Measurements from ENCODE around the gene SNED1.

SNED1 gene

GRCh38 chr2:241110607-241111439 lies 112.4 kb downstream of the SNED1 start:
- Histone ChIP-seq H3K4me1 (ENCODE audit: control insufficient read depth in 1 of 2, insufficient read depth in 1 of 2, low read depth in 1 of 2, low read length in 1 of 2) (no peaks in the 10 kb centered on the region), H3K27me3 (no peaks in the 10 kb centered on the region), H3K9me3 (no peaks in the 10 kb centered on the region), H3K36me3 (peaks cover 9% of the 10 kb centered on the region), H3K27ac (no peak overlapping the region), H3K4me3 (ENCODE audit: low read depth in 1 of 2, low read length in 1 of 2) (no peak overlapping the region)
- TF ChIP-seq CTCF (IDR thresholded peaks at IDR 0.05) = no peak

- H3K4me3 ChIP-seq (ENCODE audit: low read depth in 1 of 2, low read length in 1 of 2) = no peak overlapping the region
- no peaks in the 10 kb centered on the region for H3K27me3 ChIP-seq
- H3K4me1 ChIP-seq (ENCODE audit: control insufficient read depth in 1 of 2, insufficient read depth in 1 of 2, low read depth in 1 of 2, low read length in 1 of 2) = no peaks in the 10 kb centered on the region
- H3K9me3 ChIP-seq = no peaks in the 10 kb centered on the region
- no peak for TF ChIP-seq CTCF (IDR thresholded peaks at IDR 0.05)
- peaks cover 9% of the 10 kb centered on the region for H3K36me3 ChIP-seq
- no peak overlapping the region for H3K27ac ChIP-seq
Measured at GRCh38 chr2:241111440-241111805, 113.0 kb downstream of the SNED1 start.

- Histone ChIP-seq H3K27me3 (no peaks in the 10 kb centered on the region), H3K4me3 (ENCODE audit: low read depth in 1 of 2, low read length in 1 of 2) (no peak overlapping the region), H3K27ac (no peak overlapping the region), H3K36me3 (peaks cover 9% of the 10 kb centered on the region), H3K4me1 (ENCODE audit: control insufficient read depth in 1 of 2, insufficient read depth in 1 of 2, low read depth in 1 of 2, low read length in 1 of 2) (no peaks in the 10 kb centered on the region), H3K9me3 (no peaks in the 10 kb centered on the region)
- no peak for TF ChIP-seq CTCF (IDR thresholded peaks at IDR 0.05)
Measured at GRCh38 chr2:241112046-241112445, 113.6 kb downstream of the SNED1 start.

GRCh38 chr2:241112592-241112991 lies 114.2 kb downstream of the SNED1 start:
- Histone ChIP-seq H3K9me3 (no peaks in the 10 kb centered on the region), H3K27me3 (no peaks in the 10 kb centered on the region), H3K27ac (no peak overlapping the region), H3K4me3 (ENCODE audit: low read depth in 1 of 2, low read length in 1 of 2) (no peak overlapping the region), H3K4me1 (ENCODE audit: control insufficient read depth in 1 of 2, insufficient read depth in 1 of 2, low read depth in 1 of 2, low read length in 1 of 2) (no peaks in the 10 kb centered on the region), H3K36me3 (peaks cover 9% of the 10 kb centered on the region)
- no peak for TF ChIP-seq CTCF (IDR thresholded peaks at IDR 0.05)

GRCh38 chr2:241114836-241115235 lies 116.4 kb downstream of the SNED1 start:
- H3K36me3 ChIP-seq = peaks cover 9% of the 10 kb centered on the region
- no peaks in the 10 kb centered on the region for H3K27me3 ChIP-seq
- H3K9me3 ChIP-seq = no peaks in the 10 kb centered on the region
- H3K4me1 ChIP-seq (ENCODE audit: control insufficient read depth in 1 of 2, insufficient read depth in 1 of 2, low read depth in 1 of 2, low read length in 1 of 2) = no peaks in the 10 kb centered on the region
- H3K27ac ChIP-seq = no peak overlapping the region
- no peak for TF ChIP-seq CTCF (IDR thresholded peaks at IDR 0.05)
- H3K4me3 ChIP-seq (ENCODE audit: low read depth in 1 of 2, low read length in 1 of 2) = no peak overlapping the region

Measured in neutrophil (primary cell).